Panc1 (cell line): ENCODE results near the gene TMEM253.

ENCODE experiments used
- CTCF ChIP-seq: fragments of 450-650 bp; IDR thresholded peaks from 2 replicates; pipeline ENCODE4 v1.5.1; 2017; ENCODE audit warnings: mild to moderate bottlenecking
- REST ChIP-seq, 2 experiments: IDR thresholded peaks; 2 replicates each; pipeline ENCODE4 v1.6.1; 2011 to 2012; ENCODE audit warnings: low read depth in 2 of 2, control low read depth in 1 of 2, low read length in 1 of 2, mild to moderate bottlenecking in 1 of 2, moderate library complexity in 1 of 2; ENCODE audit not compliant: insufficient read depth in 1 of 2
- TCF7L2 ChIP-seq: IDR thresholded peaks from 2 replicates; pipeline ENCODE4 v1.6.1; 2011; ENCODE audit warnings: mild to moderate bottlenecking, low read depth, low read length, inconsistent platforms

GRCh38 chr14:21096438-21096837 lies 4.4 kb upstream of the TMEM253 start:
- no peak for TF ChIP-seq CTCF
- TF ChIP-seq TCF7L2, result no peak
- TF ChIP-seq REST (IDR thresholded peaks at IDR 0.05; ENCODE audit: insufficient read depth in 1 of 2, low read depth in 2 of 2, low read length in 1 of 2), result no peak
